Upper lobe of right lung (tissue), 1 donor: ENCODE measurements around the gene SLC12A3. TPM values are rescaled to one million over a fixed set of nuclear protein-coding genes. Genes with fewer than 3 reads are reported as not detected.

ENCODE experiments used
- ATAC-seq: fragments of 200-7000 bp; cut with Tn5 transposase; one replicate; pipeline ENCODE4 v1.9.1; 2020; ENCODE audit warnings: mild to moderate bottlenecking, moderate library complexity
- DNase-seq: peaks from one replicate; pipeline ENCODE4 v3.0.0-alpha.2; 2020
- H3K27ac ChIP-seq: fragments of 200-600 bp; one replicate; pipeline ENCODE4 v1.8.0; 2022
- H3K27me3 ChIP-seq: fragments of 200-600 bp; one replicate; pipeline ENCODE4 v1.8.0; 2022; ENCODE audit warnings: mild to moderate bottlenecking
- H3K36me3 ChIP-seq: fragments of 200-600 bp; one replicate; pipeline ENCODE4 v1.8.0; 2022
- H3K4me1 ChIP-seq: fragments of 200-600 bp; one replicate; pipeline ENCODE4 v1.8.0; 2022
- H3K4me3 ChIP-seq: fragments of 200-600 bp; one replicate; pipeline ENCODE4 v1.8.0; 2022; ENCODE audit warnings: mild to moderate bottlenecking
- H3K9me3 ChIP-seq: fragments of 200-600 bp; one replicate; pipeline ENCODE4 v1.8.0; 2022
- CTCF ChIP-seq: fragments of 200-600 bp; IDR thresholded peaks from one replicate; pipeline ENCODE4 v1.8.0; 2022; ENCODE audit warnings: antibody characterized with exemption
- intact Hi-C: fragments of 100-400 bp; cut with DNase I; formaldehyde crosslinking; loops from one replicate; pipeline ENCODE4 v1.11.0; 2022
- total RNA-seq: library from RNA; stranded (reverse); fragmentation: NEBNext Ultra II Directional; extraction: Animal tissue kit (Norgen Biotek cat#: 25700); gene quantifications from one replicate; pipeline ENCODE4 v1.2.1, GENCODE V29; 2021
- donor health status: DM: no; HTN: yes; CAD: no; lungs with severe emphysema.

SLC12A3 gene
- total RNA-seq, 1 donor from 2014 or later, result not detected

DNA sequence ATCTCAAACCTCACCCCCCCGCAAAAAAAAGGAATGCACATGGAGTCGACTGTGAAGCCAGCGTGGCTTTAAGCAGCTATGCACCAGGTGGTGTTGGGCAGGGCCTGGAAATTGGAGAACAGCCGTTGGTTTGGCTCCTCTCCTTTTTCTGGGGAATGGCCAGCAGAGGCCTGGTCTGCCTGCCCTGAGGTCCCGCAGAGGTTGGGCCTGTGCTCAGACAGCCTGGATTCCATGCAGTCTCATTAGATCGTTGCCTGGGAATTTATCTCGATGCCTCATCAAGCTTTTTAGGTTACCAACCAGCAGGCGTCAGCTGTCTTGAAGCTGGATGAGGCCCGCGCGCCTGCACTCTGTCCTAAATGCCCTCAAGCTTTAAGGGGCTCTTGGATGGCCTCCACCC lies 9.8 kb downstream of the SLC12A3 start:
- intact Hi-C loops, result no loop called here
- Histone ChIP-seq H3K9me3 (no peaks in the 10 kb centered on the region), H3K4me3 (no peak overlapping the region), H3K4me1 (no peaks in the 10 kb centered on the region), H3K27ac (no peak overlapping the region), H3K36me3 (no peaks in the 10 kb centered on the region), H3K27me3 (no peaks in the 10 kb centered on the region)
- no peak for TF ChIP-seq CTCF
- no peak for DNase-seq
- no peak for ATAC-seq

DNA sequence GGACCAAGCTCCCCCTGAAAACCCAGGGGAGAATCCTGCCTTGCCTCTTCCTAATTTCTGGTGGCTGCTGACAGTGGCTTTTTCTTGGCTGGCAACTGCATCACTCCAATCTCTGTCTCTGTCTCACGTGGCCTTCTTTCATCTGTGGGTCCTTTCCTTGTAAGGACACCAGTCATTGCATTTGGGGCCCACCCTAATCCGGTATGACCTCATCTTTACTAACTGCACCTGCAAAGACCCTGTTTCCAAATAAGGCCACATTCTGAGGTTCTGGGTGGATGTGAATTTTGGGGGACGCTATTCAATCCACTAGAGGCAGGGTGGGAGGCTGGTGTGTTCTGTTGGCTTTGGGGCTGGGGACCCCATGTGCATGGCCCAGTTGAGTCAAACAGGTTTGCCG lies 11.0 kb downstream of the SLC12A3 start:
- no peak for TF ChIP-seq CTCF
- ATAC-seq (no peak), DNase-seq (no peak)
- Histone ChIP-seq H3K4me1 (no peaks in the 10 kb centered on the region), H3K27ac (no peak overlapping the region), H3K4me3 (no peak overlapping the region), H3K9me3 (no peaks in the 10 kb centered on the region), H3K36me3 (no peaks in the 10 kb centered on the region), H3K27me3 (no peaks in the 10 kb centered on the region)
- intact Hi-C loops, result no loop called here

DNA sequence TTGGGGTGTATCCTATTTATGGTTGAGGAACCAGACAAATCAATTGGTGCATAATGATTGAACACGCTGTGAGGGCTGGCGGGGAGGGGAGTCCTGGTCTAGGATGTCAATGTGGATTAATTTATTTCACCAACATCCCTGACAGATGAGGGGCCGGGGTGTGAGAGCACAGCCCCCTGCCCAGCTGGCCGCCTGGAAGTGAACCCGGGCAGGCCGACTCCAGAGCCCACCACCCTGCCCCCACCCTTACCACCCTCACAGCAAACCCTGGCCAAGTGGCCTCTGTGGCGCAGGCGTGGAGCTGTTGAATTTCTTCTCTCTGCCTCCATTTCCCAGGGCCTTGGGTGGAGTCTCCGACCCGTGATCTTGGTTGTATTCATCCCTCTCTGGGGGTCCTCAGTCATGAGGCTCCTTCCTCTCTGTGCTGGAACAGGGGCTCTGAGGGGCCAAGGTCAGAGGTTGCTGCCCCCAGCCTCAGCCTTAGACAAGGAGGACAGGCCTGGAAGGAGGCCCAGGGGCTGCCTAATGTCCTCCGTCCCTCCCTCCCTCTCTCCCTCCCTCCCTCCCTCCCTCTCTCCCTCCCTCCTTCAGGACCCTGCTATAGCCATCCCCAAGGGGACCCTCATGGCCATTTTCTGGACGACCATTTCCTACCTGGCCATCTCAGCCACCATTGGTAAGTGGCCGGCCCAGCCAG lies 12.6 kb downstream of the SLC12A3 start:
- TF ChIP-seq CTCF, result no peak
- intact Hi-C loops, result no loop called here
- Histone ChIP-seq H3K36me3 (no peaks in the 10 kb centered on the region), H3K27ac (no peak overlapping the region), H3K27me3 (no peaks in the 10 kb centered on the region), H3K9me3 (no peaks in the 10 kb centered on the region), H3K4me3 (no peak overlapping the region), H3K4me1 (no peaks in the 10 kb centered on the region)
- ATAC-seq (no peak), DNase-seq (no peak)

DNA sequence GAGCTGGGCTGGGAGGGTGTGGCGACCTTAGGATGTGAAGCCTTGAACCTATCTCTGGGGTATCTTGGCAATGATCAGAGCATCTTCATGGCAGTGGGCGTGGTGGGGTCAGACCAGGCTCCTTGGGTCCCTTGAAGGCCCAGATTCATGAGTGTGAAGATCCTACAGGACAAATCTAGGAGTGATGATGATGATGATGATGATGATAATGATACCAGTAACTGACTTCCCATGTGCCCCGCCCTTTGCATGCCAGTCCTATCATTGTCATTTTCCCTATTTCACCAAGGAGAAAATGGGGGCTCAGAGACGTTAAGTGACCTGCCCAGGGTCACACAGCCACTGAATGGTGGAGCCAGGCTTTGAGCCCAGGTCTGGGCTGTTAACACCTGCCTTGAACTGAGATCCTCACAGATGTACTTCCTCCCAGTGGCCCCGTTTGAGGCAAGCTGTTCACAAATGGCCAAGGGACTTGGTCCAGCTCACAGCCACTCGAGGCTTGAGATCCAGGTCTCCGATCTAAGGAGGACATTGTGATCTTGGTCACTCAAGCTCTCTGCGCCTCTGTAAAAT lies 13.4 kb downstream of the SLC12A3 start:
- no peak overlapping the region for H3K27ac ChIP-seq
- H3K9me3 ChIP-seq, result no peaks in the 10 kb centered on the region
- no peaks in the 10 kb centered on the region for H3K27me3 ChIP-seq
- no peak for ATAC-seq
- H3K36me3 ChIP-seq, result no peaks in the 10 kb centered on the region
- H3K4me3 ChIP-seq, result no peak overlapping the region
- no peaks in the 10 kb centered on the region for H3K4me1 ChIP-seq
- no peak for DNase-seq
- intact Hi-C loops, result no loop called here
- TF ChIP-seq CTCF, result no peak

DNA sequence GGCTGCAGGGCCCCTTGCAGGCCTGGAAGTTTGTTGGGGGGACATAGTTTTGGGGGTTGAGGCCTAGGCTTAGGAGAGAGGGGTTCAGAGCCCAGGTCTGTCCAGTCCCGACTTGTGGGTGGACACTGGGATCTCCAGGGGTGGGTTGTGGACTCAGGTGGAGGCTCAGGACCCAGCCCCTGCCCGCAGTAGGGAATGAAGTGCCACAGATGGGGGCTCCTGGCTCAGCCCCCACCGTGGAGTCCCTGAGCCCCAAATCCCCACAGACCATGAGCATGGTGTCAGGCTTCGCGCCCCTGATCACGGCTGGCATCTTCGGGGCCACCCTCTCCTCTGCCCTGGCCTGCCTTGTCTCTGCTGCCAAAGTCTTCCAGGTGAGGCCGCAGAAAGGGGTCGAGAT lies 14.3 kb downstream of the SLC12A3 start:
- no peak overlapping the region for H3K27ac ChIP-seq
- no peak overlapping the region for H3K4me3 ChIP-seq
- no peaks in the 10 kb centered on the region for H3K9me3 ChIP-seq
- H3K27me3 ChIP-seq, result no peaks in the 10 kb centered on the region
- no peaks in the 10 kb centered on the region for H3K36me3 ChIP-seq
- ATAC-seq (no peak), DNase-seq (no peak)
- intact Hi-C loops, result no loop called here
- no peak for TF ChIP-seq CTCF
- no peaks in the 10 kb centered on the region for H3K4me1 ChIP-seq
